GM12878 (cell line): Measurements from ENCODE around the gene CCN5. TPM values are rescaled to one million over a fixed set of nuclear protein-coding genes. Genes with fewer than 3 reads are reported as not detected.

Source experiments
- ATAC-seq: fragments of 200-7000 bp; cut with Tn5 transposase; 3 replicates; pipeline ENCODE4 v1.9.1; 2020; ENCODE audit warnings: mild to moderate bottlenecking, moderate library complexity
- BruUV-seq: library from RNA; stranded (reverse); fragments of 400-500 nt; replicated peaks from 2 replicates; lab custom pipeline; 2021; lab: Mats Ljungman, UMichigan
- CTCF ChIA-PET: fragments of 300-600 bp; sonication (Branson Sonifier 250); formaldehyde crosslinking; extraction: SDS; loops from one replicate; lab custom pipeline; 2021; ENCODE audit warnings: inconsistent platforms; lab: Yijun Ruan, JAX
- POLR2A ChIA-PET: fragments of 350-600 bp; formaldehyde crosslinking; extraction: SDS; loops from one replicate; lab custom pipeline; 2021; ENCODE audit warnings: inconsistent platforms; lab: Charles Lee
- RAD21 ChIA-PET: fragments of 300-600 bp; sonication (Branson Sonifier 250); formaldehyde crosslinking; loops from one replicate; lab custom pipeline; 2023; ENCODE audit warnings: antibody characterized with exemption; ENCODE audit not compliant: unreplicated experiment; lab: Charles Lee
- SMC1A ChIA-PET: fragments of 300-600 bp; sonication (Branson Sonifier 250); formaldehyde crosslinking; loops from one replicate; lab custom pipeline; 2023; ENCODE audit not compliant: unreplicated experiment, uncharacterized antibody; lab: Charles Lee
- DNase-seq: peaks from one replicate; pipeline ENCODE4 v3.0.0-alpha.2; 2011; ENCODE audit warnings: low read depth, low spot score
- FAIRE-seq: peaks from 3 replicates; lab custom pipeline; 2011; peaks lifted over from hg19 to GRCh38; lab: Jason Lieb, UNC
- H2AFZ ChIP-seq: 2 replicates; pipeline ENCODE4 v1.6.0; 2011; ENCODE audit warnings: low read depth, low read length, control low read depth; ENCODE audit not compliant: control insufficient read depth
- H3K27ac ChIP-seq: 2 replicates; pipeline ENCODE4 v1.5.1; 2011; ENCODE audit warnings: control low read depth; ENCODE audit not compliant: control insufficient read depth, insufficient read depth
- H3K27me3 ChIP-seq, 2 experiments: replicated peaks in 1 of 2; 2 replicates each; pipeline versions ENCODE4 v1.6.0 to v1.6.1; 2011; ENCODE audit warnings: low read length in 1 of 2; ENCODE audit not compliant: control insufficient read depth in 2 of 2, insufficient read depth in 2 of 2
- H3K36me3 ChIP-seq, 2 experiments: 2 replicates each; pipeline ENCODE4 v1.5.1; 2011; ENCODE audit warnings: low read length in 1 of 2; ENCODE audit not compliant: control insufficient read depth in 2 of 2, insufficient read depth in 2 of 2
- H3K4me1 ChIP-seq: 2 replicates; pipeline ENCODE4 v1.6.1; 2011; ENCODE audit warnings: mild to moderate bottlenecking, low read length, moderate library complexity, mixed read lengths; ENCODE audit not compliant: control insufficient read depth, insufficient read depth
- H3K4me2 ChIP-seq: 2 replicates; pipeline ENCODE4 v1.6.0; 2011; ENCODE audit warnings: control low read depth; ENCODE audit not compliant: control insufficient read depth, insufficient read depth
- H3K4me3 ChIP-seq: fragments of 200-600 bp; sonication (generic); 2 replicates; pipeline ENCODE4 v1.5.1; 2016
- H3K79me2 ChIP-seq: 2 replicates; pipeline ENCODE4 v1.6.0; 2011; ENCODE audit warnings: low read length; ENCODE audit not compliant: control insufficient read depth, insufficient read depth
- H3K9ac ChIP-seq: 2 replicates; pipeline ENCODE4 v1.8.0; 2011; ENCODE audit warnings: low read length, control low read depth, mixed read lengths; ENCODE audit not compliant: control insufficient read depth, insufficient read depth
- H3K9me3 ChIP-seq: replicated peaks from 3 replicates; pipeline ENCODE4 v1.5.1; 2011; ENCODE audit warnings: mild to moderate bottlenecking, low read length; ENCODE audit not compliant: control insufficient read depth, insufficient read depth
- H4K20me1 ChIP-seq: 2 replicates; pipeline ENCODE4 v1.6.0; 2011; ENCODE audit not compliant: control insufficient read depth, insufficient read depth
- CHD4 ChIP-seq: fragments of 200-600 bp; sonication (generic); IDR thresholded peaks from 2 replicates; pipeline ENCODE4 v1.6.1; 2016; ENCODE audit warnings: mild to moderate bottlenecking
- LARP7 ChIP-seq: fragments of 450-650 bp; IDR thresholded peaks from 2 replicates; pipeline ENCODE4 v1.6.1; 2017; ENCODE audit warnings: mild to moderate bottlenecking
- NBN ChIP-seq: fragments of 450-650 bp; IDR thresholded peaks from 2 replicates; pipeline ENCODE4 v1.6.1; 2016
- POLR2A ChIP-seq: IDR thresholded peaks from 2 replicates; pipeline ENCODE4 v1.6.1; 2011; ENCODE audit warnings: low read depth, mild to moderate bottlenecking, low read length
- SUZ12 ChIP-seq: fragments of 200-600 bp; sonication (generic); IDR thresholded peaks from one replicate; pipeline ENCODE4 v1.6.1; 2018; ENCODE audit warnings: antibody characterized with exemption, mild to moderate bottlenecking; ENCODE audit not compliant: unreplicated experiment
- ZNF217 ChIP-seq: fragments of 450-650 bp; IDR thresholded peaks from 2 replicates; pipeline ENCODE4 v1.6.1; 2017; ENCODE audit warnings: antibody characterized with exemption, mild to moderate bottlenecking
- WGBS: methylation state at CpG from one replicate; pipeline ENCODE4 v1.1.6; 2016; ENCODE audit warnings: low lambda C conversion rate; ENCODE audit not compliant: insufficient replicate concordance, insufficient coverage; ENCODE audit errors: missing lambda C conversion rate; 5-methylcytosine and 5-hydroxymethylcytosine counted together
- in situ Hi-C: fragments of 300-500 bp; cut with MboI; formaldehyde crosslinking; loops from 9 replicates; pipeline ENCODE4 v1.14.3; 2018; ENCODE audit warnings: mixed read lengths
- intact Hi-C: fragments of 100-400 bp; cut with micrococcal nuclease; formaldehyde crosslinking; loops from one replicate; pipeline ENCODE4 v1.14.2; 2022; ENCODE audit not compliant: unreplicated experiment
- polyA plus RNA-seq, 11 experiments: library from polyadenylated mRNA; depleted of rRNA in 4 of 11; unstranded in 6 of 11; stranded (reverse) in 5 of 11; fragments of >200 nt; fragmentation: Nextera tagmentation in 4 of 11; fragmentation: Illumina TruSeq in 1 of 11; extraction: Ambion mirVana in 4 of 11; extraction: Trizol in 1 of 11; gene quantifications; 1 replicate in 1 of 11; 2 replicates in 10 of 11; pipeline versions ENCODE4 v1.2.1 to v1.2.3, GENCODE V29; 2011 to 2016; ENCODE audit warnings: inconsistent platforms in 2 of 11, missing spikeins in 2 of 11, low read depth in 1 of 11
- total RNA-seq, 4 experiments: library from RNA; depleted of rRNA in 3 of 4; stranded (reverse); fragments of >200 nt in 3 of 4; fragmentation: Illumina TruSeq in 1 of 4; extraction: Trizol in 1 of 4; gene quantifications; 2 replicates each; pipeline versions ENCODE4 v1.2.1 to v1.2.3, GENCODE V29; 2013 to 2021
- TF ChIP-seq, protein P1 (sequence below): IDR thresholded peaks from 2 replicates; pipeline ENCODE4 v1.6.1; 2012; ENCODE audit warnings: low read length, inconsistent platforms
- TF ChIP-seq, protein P2 (sequence below): IDR thresholded peaks from 2 replicates; pipeline ENCODE4 v1.6.1; 2012; ENCODE audit warnings: low read depth, low read length, improper control_type of control experiment
- TF ChIP-seq, protein P3 (sequence below): fragments of 450-650 bp; IDR thresholded peaks from 2 replicates; pipeline ENCODE4 v1.6.1; 2017; ENCODE audit warnings: antibody characterized with exemption, mild to moderate bottlenecking, moderate library complexity

The CCN5 gene
- total and polyA plus RNA-seq, 10 of the 15 experiments (the other 5 are each of a cell fraction or from before 2014, with no cell fraction given), result 0.14 to 0.15 TPM; not detected in 8

DNA sequence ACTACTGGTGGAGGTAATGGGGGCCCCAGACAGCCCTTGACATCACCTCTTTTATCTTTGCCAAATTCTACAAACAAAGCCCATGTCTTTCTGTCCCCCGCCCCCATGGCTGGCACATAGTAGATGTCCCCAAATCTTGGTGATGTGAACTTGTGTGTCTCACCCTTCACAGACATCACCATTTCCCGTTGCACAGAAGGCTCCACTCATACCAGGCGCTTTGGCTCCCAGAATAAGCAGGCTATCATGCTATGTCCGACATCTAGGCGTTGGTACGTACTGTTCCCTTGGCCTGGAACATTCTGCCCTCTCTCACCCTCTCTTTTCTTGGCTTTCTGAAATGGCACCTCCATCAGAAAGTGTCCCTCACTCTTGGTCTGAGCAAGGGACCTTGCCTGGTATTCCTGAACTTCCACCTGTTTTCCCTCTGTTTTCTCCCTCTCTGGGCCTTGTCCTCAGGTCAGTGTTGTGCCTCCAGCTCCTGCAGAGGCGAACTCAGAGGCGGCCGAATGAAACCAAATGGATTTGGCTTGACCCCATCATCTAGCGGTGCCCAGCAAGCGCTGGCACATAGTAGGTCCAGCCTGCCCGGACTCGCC lies 968 bp upstream of the CCN5 start (continued):
- TF ChIP-seq, protein P1, sequence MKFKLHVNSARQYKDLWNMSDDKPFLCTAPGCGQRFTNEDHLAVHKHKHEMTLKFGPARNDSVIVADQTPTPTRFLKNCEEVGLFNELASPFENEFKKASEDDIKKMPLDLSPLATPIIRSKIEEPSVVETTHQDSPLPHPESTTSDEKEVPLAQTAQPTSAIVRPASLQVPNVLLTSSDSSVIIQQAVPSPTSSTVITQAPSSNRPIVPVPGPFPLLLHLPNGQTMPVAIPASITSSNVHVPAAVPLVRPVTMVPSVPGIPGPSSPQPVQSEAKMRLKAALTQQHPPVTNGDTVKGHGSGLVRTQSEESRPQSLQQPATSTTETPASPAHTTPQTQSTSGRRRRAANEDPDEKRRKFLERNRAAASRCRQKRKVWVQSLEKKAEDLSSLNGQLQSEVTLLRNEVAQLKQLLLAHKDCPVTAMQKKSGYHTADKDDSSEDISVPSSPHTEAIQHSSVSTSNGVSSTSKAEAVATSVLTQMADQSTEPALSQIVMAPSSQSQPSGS, result no peak
- TF ChIP-seq NBN, result no peak
- TF ChIP-seq CHD4, result no peak
- TF ChIP-seq POLR2A, result no peak
- TF ChIP-seq, protein P2, sequence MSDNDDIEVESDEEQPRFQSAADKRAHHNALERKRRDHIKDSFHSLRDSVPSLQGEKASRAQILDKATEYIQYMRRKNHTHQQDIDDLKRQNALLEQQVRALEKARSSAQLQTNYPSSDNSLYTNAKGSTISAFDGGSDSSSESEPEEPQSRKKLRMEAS, result no peak

DNA sequence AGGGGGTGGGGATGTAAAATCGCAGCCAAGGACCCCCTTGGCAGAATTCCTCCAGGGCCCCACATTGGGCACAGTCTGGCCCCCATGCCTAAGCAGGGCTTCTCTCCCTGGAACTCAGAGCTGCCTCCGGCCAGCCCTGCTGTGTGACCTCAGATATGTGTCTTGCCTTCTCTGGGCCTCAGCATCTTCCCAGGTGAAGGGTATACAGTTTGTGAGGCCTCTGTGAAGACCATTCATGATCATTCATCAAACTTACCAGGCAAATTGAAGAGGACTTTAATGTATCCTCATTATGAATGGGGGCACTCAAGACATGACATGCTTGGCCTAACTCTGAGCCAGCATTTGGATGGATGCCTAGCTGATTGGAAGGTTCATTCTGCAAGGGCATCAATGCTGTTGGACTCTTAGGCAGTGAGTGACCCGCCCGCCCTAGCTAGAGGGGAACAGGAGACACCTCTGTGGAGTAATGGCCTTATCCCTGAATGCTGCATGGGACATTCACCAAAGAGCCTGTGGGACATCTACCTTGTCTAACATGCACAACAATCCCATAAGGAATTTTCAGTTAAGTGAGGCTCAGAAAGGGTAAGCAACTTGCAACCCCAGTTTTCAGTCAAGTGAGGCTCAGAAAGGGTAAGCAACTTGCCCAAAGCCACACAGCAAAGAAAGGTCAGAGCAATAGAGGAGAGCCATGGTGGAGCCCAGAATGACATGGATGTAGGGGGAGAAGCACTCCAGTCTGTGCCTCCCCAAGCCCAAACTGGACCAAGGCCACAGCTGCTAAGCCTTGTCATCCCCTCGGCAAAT lies 535 bp downstream of the CCN5 start:
- ATAC-seq (no peak), DNase-seq (no peak), FAIRE-seq (no peak)
- H3K27ac ChIP-seq, result no peak overlapping the region
- TF ChIP-seq, protein P3, sequence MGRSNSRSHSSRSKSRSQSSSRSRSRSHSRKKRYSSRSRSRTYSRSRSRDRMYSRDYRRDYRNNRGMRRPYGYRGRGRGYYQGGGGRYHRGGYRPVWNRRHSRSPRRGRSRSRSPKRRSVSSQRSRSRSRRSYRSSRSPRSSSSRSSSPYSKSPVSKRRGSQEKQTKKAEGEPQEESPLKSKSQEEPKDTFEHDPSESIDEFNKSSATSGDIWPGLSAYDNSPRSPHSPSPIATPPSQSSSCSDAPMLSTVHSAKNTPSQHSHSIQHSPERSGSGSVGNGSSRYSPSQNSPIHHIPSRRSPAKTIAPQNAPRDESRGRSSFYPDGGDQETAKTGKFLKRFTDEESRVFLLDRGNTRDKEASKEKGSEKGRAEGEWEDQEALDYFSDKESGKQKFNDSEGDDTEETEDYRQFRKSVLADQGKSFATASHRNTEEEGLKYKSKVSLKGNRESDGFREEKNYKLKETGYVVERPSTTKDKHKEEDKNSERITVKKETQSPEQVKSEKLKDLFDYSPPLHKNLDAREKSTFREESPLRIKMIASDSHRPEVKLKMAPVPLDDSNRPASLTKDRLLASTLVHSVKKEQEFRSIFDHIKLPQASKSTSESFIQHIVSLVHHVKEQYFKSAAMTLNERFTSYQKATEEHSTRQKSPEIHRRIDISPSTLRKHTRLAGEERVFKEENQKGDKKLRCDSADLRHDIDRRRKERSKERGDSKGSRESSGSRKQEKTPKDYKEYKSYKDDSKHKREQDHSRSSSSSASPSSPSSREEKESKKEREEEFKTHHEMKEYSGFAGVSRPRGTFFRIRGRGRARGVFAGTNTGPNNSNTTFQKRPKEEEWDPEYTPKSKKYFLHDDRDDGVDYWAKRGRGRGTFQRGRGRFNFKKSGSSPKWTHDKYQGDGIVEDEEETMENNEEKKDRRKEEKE, result no peak
- TF ChIP-seq SUZ12 (no peak), ZNF217 (no peak), LARP7 (no peak)
- ChIA-PET CTCF (interaction anchor here (0.6 kb wide), 1 partner anchor 31 kb away, joined by 3 read pairs; no protein-coding TSS in a partner anchor), SMC1A (no interaction called here), POLR2A (no interaction called here), RAD21 (no interaction called here)
- no peak overlapping the region for H2AFZ ChIP-seq
- no peaks in the 10 kb centered on the region for H4K20me1 ChIP-seq
- WGBS, result 29% methylated on average over 5 of the region's 5 CpGs
- no peak overlapping the region for H3K4me3 ChIP-seq
- H3K9me3 ChIP-seq, result no peaks in the 10 kb centered on the region
- no peaks in the 10 kb centered on the region for H3K79me2 ChIP-seq
- H3K27me3 ChIP-seq, result peaks cover 1 to 3% of the 10 kb centered on the region in 2 experiments; a peak in 2 of 4 replicates
- intact Hi-C loops, result no loop called here
- in situ Hi-C loops, result no loop called here
- H3K4me1 ChIP-seq, result no peaks in the 10 kb centered on the region
- no peak overlapping the region for H3K4me2 ChIP-seq
- H3K36me3 ChIP-seq, result no peaks in the 10 kb centered on the region
- BruUV-seq, result no TSS peak
- no peak overlapping the region for H3K9ac ChIP-seq
